Stimulated activated memory B cell treated with anti-CD40 and anti-IgM and Interleukin-4, amounts not matched to agents 10 μg/mL and 1 μg/mL and 100 μg/mL, for 72 hours (primary cell): Measurements from ENCODE around the gene CETP.

ENCODE experiments used
- ATAC-seq: fragments of 150-1000 bp; cut with Tn5 transposase; 2 replicates; pipeline ENCODE4 v1.10.0; 2021
- H3K27ac Mint-ChIP-seq: one replicate; pipeline ENCODE4 v1.8.0; 2022; ENCODE audit warnings: mild to moderate bottlenecking, mixed read lengths
- H3K27me3 Mint-ChIP-seq: one replicate; pipeline ENCODE4 v1.8.0; 2022; ENCODE audit warnings: mixed read lengths
- H3K36me3 Mint-ChIP-seq: one replicate; pipeline ENCODE4 v1.8.0; 2022; ENCODE audit warnings: mixed read lengths
- H3K4me1 Mint-ChIP-seq: one replicate; pipeline ENCODE4 v1.8.0; 2022; ENCODE audit warnings: mixed read lengths
- H3K4me3 Mint-ChIP-seq: one replicate; pipeline ENCODE4 v1.8.0; 2022; ENCODE audit warnings: mild to moderate bottlenecking, moderate library complexity, mixed read lengths
- H3K9me3 Mint-ChIP-seq: one replicate; pipeline ENCODE4 v1.8.0; 2022; ENCODE audit warnings: mixed read lengths

Gene CETP

GRCh38 chr16:57020651-57021050, 58.9 kb downstream of the CETP start:
- Mint-ChIP-seq H3K4me1 (peaks cover 87% of the 10 kb centered on the region), H3K9me3 (no peaks in the 10 kb centered on the region), H3K27me3 (no peaks in the 10 kb centered on the region), H3K4me3 (no peak overlapping the region), H3K36me3 (peaks cover 98% of the 10 kb centered on the region), H3K27ac (peak overlapping the region; percentile 82)
- ATAC-seq = no peak

DNA sequence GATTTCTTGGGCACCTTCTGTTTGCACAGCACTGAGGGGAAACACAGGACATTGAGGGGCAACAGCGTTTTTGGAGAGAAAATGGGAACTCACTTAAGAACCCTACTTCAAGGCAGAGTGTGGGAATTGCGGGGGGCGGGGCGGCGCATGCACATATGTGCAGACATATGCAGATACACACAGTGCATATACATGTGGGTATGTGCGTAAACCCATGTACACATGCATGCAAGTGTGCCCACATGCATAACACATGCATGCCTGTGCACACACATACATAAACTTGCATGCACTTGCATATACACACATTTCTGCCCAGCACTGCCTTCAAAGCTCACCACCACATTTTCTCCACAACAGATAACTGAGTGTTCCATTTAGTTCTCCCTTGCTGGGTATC, 60.0 kb downstream of the CETP start:
- Mint-ChIP-seq H3K27me3 (no peaks in the 10 kb centered on the region), H3K27ac (peak overlapping the region; percentile 82), H3K36me3 (peaks cover 100% of the 10 kb centered on the region), H3K4me1 (peaks cover 87% of the 10 kb centered on the region), H3K9me3 (no peaks in the 10 kb centered on the region), H3K4me3 (no peak overlapping the region)
- no peak for ATAC-seq

GRCh38 chr16:57022445-57022844, 60.7 kb downstream of the CETP start:
- peak overlapping the region; percentile 82 for H3K27ac Mint-ChIP-seq
- H3K36me3 Mint-ChIP-seq = peaks cover 100% of the 10 kb centered on the region
- no peak for ATAC-seq
- H3K4me3 Mint-ChIP-seq = peak overlapping the region; percentile 29
- no peaks in the 10 kb centered on the region for H3K9me3 Mint-ChIP-seq
- no peaks in the 10 kb centered on the region for H3K27me3 Mint-ChIP-seq
- H3K4me1 Mint-ChIP-seq = peaks cover 87% of the 10 kb centered on the region

DNA sequence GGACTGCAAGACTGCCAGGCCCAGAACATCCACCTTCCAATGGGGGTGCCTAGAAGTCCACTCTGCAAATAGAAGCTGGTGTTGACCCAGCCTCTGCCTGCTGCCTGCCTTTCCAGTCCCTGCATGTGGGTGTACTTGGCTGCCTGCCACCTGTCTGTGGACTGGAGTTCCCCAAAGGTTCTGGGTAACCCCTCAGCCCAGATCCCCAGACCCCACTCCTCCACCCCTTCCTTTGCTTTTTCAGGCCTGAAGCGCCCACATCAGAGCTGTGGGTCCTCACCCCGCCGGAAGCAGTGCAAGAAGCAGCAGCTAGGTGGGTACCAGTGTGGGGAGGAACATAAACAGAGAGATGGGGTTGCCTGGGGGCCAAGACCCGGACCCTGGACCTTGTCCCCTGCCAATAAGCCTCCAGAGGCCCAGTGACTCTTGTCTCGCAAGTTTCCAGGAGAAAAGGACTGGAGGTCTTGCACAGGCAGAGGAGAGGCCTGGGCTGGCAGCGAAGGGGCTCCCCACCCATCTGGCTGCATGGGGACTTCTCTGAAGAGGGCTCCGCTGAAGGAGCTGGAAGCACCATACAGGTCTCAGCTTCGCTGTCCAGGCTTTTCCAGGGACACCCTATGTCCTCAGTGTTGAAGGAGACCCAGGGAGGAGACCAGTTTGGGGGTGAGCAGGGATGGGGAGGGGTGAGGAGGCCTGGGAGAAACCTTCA, 61.9 kb downstream of the CETP start:
- peak; percentile 77 for ATAC-seq
- H3K9me3 Mint-ChIP-seq = no peaks in the 10 kb centered on the region
- peak overlapping the region; percentile 82 for H3K27ac Mint-ChIP-seq
- peak overlapping the region; percentile 7 for H3K4me3 Mint-ChIP-seq
- H3K36me3 Mint-ChIP-seq = peaks cover 93% of the 10 kb centered on the region
- H3K4me1 Mint-ChIP-seq = peaks cover 80% of the 10 kb centered on the region
- no peaks in the 10 kb centered on the region for H3K27me3 Mint-ChIP-seq

- Mint-ChIP-seq H3K27me3 (no peaks in the 10 kb centered on the region), H3K27ac (peak overlapping the region; percentile 82), H3K4me3 (no peak overlapping the region), H3K4me1 (peaks cover 71% of the 10 kb centered on the region), H3K9me3 (peaks cover 1% of the 10 kb centered on the region), H3K36me3 (peaks cover 93% of the 10 kb centered on the region)
- ATAC-seq = no peak
Measured at GRCh38 chr16:57024894-57025680, 63.3 kb downstream of the CETP start.

DNA sequence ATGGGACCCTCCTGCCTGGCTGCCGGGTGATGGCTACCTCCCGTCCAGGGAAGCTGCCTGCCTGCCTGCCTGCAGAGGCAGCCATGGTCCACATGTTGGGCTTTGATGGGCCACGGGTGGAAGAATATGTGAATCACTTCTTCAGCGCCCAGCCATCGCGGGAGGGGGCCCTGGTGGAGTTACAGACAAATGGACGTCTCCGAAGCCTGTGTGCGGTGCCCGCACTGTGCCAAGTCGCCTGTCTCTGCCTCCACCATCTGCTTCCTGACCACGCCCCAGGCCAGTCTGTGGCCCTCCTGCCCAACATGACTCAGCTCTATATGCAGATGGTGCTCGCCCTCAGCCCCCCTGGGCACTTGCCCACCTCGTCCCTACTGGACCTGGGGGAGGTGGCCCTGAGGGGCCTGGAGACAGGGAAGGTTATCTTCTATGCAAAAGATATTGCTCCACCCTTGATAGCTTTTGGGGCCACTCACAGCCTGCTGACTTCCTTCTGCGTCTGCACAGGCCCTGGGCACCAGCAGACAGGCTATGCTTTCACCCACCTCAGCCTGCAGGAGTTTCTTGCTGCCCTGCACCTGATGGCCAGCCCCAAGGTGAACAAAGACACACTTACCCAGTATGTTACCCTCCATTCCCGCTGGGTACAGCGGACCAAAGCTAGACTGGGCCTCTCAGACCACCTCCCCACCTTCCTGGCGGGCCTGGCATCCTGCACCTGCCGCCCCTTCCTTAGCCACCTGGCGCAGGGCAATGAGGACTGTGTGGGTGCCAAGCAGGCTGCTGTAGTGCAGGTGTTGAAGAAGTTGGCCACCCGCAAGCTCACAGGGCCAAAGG, 64.4 kb downstream of the CETP start:
- peaks cover 90% of the 10 kb centered on the region for H3K36me3 Mint-ChIP-seq
- H3K4me3 Mint-ChIP-seq = no peak overlapping the region
- peaks cover 69% of the 10 kb centered on the region for H3K4me1 Mint-ChIP-seq
- peak overlapping the region; percentile 82 for H3K27ac Mint-ChIP-seq
- H3K27me3 Mint-ChIP-seq = no peaks in the 10 kb centered on the region
- no peak for ATAC-seq
- peaks cover 5% of the 10 kb centered on the region for H3K9me3 Mint-ChIP-seq

GRCh38 chr16:57026778-57027062, 65.0 kb downstream of the CETP start:
- ATAC-seq = no peak
- Mint-ChIP-seq H3K4me1 (peaks cover 69% of the 10 kb centered on the region), H3K27ac (peak overlapping the region; percentile 82), H3K4me3 (peak overlapping the region; percentile 19), H3K36me3 (peaks cover 90% of the 10 kb centered on the region), H3K9me3 (peaks cover 5% of the 10 kb centered on the region), H3K27me3 (no peaks in the 10 kb centered on the region)

DNA sequence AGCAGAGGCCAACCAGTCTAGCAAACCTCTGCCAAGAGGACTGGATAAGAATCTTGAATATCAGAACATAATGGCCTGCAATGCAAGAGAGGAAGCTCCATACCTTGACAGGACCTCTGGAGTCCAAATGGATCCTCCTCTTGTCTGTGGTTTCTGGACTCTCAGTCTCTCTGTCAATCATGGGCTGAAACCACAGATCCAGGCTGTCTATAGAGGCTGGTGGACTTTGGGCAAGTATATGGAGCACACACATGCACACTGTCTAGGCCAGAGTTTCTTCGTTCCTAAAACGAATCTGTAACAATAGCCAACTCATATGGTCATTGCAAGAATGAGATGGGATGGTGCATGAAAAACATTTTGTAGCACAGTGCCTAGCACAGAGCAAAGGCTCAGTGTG, 65.3 kb downstream of the CETP start:
- Mint-ChIP-seq H3K9me3 (peaks cover 5% of the 10 kb centered on the region), H3K4me3 (no peak overlapping the region), H3K4me1 (peaks cover 65% of the 10 kb centered on the region), H3K36me3 (peaks cover 90% of the 10 kb centered on the region), H3K27me3 (no peaks in the 10 kb centered on the region), H3K27ac (peak overlapping the region; percentile 82)
- ATAC-seq = no peak

DNA sequence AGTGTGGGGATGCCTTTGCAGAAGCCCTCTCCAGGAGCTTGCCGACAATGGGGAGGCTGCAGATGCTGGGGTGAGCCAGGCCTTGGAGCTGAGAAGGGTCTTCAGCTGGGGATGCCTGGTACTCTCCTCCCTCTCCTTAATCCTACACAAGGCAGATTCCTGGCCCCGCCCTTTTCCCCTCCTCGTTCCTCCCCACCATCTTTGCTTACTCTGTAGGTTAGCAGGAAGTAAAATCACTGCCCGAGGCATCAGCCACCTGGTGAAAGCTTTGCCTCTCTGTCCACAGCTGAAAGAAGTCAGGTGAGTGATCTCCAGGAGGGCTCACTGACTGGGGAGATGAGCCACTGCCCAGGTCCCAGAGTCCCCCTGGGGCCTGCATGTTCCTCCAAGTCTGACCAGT, 66.3 kb downstream of the CETP start:
- Mint-ChIP-seq H3K27me3 (no peaks in the 10 kb centered on the region), H3K9me3 (peaks cover 5% of the 10 kb centered on the region), H3K4me3 (no peak overlapping the region), H3K27ac (no peak overlapping the region), H3K36me3 (peaks cover 87% of the 10 kb centered on the region), H3K4me1 (peaks cover 55% of the 10 kb centered on the region)
- ATAC-seq = no peak

GRCh38 chr16:57029161-57030160, 67.7 kb downstream of the CETP start:
- no peaks in the 10 kb centered on the region for H3K27me3 Mint-ChIP-seq
- H3K4me1 Mint-ChIP-seq = peaks cover 49% of the 10 kb centered on the region
- peak overlapping the region; percentile 65 for H3K27ac Mint-ChIP-seq
- no peak overlapping the region for H3K4me3 Mint-ChIP-seq
- no peak for ATAC-seq
- H3K9me3 Mint-ChIP-seq = peaks cover 5% of the 10 kb centered on the region
- peaks cover 87% of the 10 kb centered on the region for H3K36me3 Mint-ChIP-seq

GRCh38 chr16:57030346-57030902, 68.7 kb downstream of the CETP start:
- H3K4me1 Mint-ChIP-seq = peaks cover 49% of the 10 kb centered on the region
- H3K4me3 Mint-ChIP-seq = no peak overlapping the region
- no peaks in the 10 kb centered on the region for H3K27me3 Mint-ChIP-seq
- H3K36me3 Mint-ChIP-seq = peaks cover 87% of the 10 kb centered on the region
- no peak for ATAC-seq
- H3K9me3 Mint-ChIP-seq = peaks cover 5% of the 10 kb centered on the region
- H3K27ac Mint-ChIP-seq = peak overlapping the region; percentile 65

DNA sequence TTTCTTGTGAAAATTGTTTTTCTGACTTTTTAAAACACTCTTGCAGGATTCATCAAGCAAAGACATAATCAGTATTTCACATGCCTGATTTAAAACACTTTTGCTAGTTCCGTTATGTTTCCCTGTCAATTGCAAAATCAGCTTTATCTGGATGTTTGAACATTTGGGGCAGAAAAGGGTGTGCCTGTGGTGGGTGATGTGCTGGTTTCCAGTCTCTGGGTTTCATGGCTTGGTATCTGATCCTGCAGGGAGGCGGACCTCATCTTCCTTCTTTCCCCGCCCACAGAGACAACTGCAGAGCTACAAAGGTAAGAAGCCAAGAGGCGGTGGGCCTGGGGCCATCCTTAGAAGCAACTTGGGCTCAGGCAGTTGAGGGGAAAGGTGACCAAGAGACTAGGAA, 69.4 kb downstream of the CETP start:
- ATAC-seq = no peak
- Mint-ChIP-seq H3K27me3 (no peaks in the 10 kb centered on the region), H3K4me3 (no peak overlapping the region), H3K9me3 (peaks cover 5% of the 10 kb centered on the region), H3K4me1 (peaks cover 53% of the 10 kb centered on the region), H3K27ac (peak overlapping the region; percentile 41), H3K36me3 (peaks cover 87% of the 10 kb centered on the region)

DNA sequence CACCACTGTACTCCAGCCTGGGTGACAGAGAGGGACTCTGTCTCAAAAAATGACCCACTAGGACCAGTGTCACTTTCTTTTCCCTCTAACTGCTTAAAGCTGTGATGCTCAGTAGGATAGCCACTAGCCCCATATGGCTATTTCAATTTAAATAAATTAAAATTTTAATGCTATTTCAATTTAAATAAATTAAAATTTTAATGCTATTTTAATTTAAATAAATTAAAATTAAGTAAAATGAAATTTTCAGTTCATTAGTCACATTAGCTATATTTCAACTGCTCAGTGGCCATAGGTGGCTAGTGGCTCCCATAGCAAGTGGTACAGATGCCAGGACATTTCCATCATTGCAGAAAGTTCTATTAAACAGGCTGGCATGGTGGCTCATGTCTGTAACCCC, 70.6 kb downstream of the CETP start:
- H3K27ac Mint-ChIP-seq = peak overlapping the region; percentile 97
- no peak for ATAC-seq
- no peaks in the 10 kb centered on the region for H3K27me3 Mint-ChIP-seq
- H3K36me3 Mint-ChIP-seq = peaks cover 86% of the 10 kb centered on the region
- H3K9me3 Mint-ChIP-seq = peaks cover 5% of the 10 kb centered on the region
- no peak overlapping the region for H3K4me3 Mint-ChIP-seq
- H3K4me1 Mint-ChIP-seq = peaks cover 53% of the 10 kb centered on the region

- H3K4me3 Mint-ChIP-seq = no peak overlapping the region
- peaks cover 57% of the 10 kb centered on the region for H3K4me1 Mint-ChIP-seq
- peak overlapping the region; percentile 97 for H3K27ac Mint-ChIP-seq
- H3K27me3 Mint-ChIP-seq = no peaks in the 10 kb centered on the region
- no peak for ATAC-seq
- H3K9me3 Mint-ChIP-seq = peaks cover 5% of the 10 kb centered on the region
- peaks cover 87% of the 10 kb centered on the region for H3K36me3 Mint-ChIP-seq
Measured at GRCh38 chr16:57032931-57033330, 71.2 kb downstream of the CETP start.
